ENCODE data around the gene SYCN. TPM values are rescaled to one million over a fixed set of nuclear protein-coding genes. Genes with fewer than 3 reads are reported as not detected.

The SYCN gene
- total RNA-seq, 1 donor from 2014 or later: not detected

DNA sequence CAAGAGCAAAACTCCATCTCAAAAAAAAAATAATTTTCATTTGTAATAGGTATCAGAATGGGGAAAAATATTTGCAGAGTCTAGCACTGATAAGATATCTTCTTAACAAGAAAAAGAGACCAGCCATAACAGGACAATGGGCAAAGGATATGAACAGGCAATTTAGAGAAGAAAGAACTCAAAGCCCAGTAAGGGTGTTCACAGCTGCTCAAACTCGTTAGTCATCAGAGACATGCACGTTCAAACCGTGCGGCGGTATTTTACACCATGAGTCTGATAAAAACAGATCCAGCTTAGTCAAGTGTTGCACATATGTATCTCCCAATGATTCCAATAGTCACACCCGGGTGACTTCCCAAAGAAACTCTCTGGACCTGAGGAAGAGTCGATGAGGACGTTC lies 21.0 kb downstream of the SYCN start:
- Mint-ChIP-seq H3K4me3 (no peak overlapping the region), H3K36me3 (ENCODE audit: low read depth) (peaks cover 15% of the 10 kb centered on the region), H3K27ac (no peak overlapping the region), H3K27me3 (peaks cover 2% of the 10 kb centered on the region), H3K4me1 (no peaks in the 10 kb centered on the region), H3K9me3 (no peaks in the 10 kb centered on the region)
- ChIA-PET POLR2A (no interaction called here), CTCF (no interaction called here)
- intact Hi-C loops (cut with micrococcal nuclease): no loop called here
- no peak for DNase-seq
- TF ChIP-seq, protein P1, sequence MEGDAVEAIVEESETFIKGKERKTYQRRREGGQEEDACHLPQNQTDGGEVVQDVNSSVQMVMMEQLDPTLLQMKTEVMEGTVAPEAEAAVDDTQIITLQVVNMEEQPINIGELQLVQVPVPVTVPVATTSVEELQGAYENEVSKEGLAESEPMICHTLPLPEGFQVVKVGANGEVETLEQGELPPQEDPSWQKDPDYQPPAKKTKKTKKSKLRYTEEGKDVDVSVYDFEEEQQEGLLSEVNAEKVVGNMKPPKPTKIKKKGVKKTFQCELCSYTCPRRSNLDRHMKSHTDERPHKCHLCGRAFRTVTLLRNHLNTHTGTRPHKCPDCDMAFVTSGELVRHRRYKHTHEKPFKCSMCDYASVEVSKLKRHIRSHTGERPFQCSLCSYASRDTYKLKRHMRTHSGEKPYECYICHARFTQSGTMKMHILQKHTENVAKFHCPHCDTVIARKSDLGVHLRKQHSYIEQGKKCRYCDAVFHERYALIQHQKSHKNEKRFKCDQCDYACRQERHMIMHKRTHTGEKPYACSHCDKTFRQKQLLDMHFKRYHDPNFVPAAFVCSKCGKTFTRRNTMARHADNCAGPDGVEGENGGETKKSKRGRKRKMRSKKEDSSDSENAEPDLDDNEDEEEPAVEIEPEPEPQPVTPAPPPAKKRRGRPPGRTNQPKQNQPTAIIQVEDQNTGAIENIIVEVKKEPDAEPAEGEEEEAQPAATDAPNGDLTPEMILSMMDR (IDR thresholded peaks at IDR 0.05): no peak
- ATAC-seq (ENCODE audit: low read depth): no peak

DNA sequence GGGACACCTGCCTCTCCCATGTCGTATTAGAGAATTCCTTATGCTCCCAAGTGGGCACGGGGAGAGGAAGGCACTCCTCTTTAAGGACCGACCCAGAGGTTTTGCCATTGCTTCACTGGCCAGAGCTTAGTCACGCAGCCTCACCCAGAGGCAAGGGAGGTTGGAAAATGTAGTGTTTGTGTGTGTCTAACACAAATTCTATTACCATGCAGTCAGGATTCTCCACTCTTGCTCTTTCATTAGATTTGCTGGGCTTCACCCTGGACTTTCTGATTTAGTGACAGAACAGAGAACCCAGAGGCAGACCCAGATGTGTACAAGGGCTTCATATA lies 21.9 kb downstream of the SYCN start:
- no peaks in the 10 kb centered on the region for H3K4me1 Mint-ChIP-seq
- no peaks in the 10 kb centered on the region for H3K9me3 Mint-ChIP-seq
- TF ChIP-seq, protein P1 (IDR thresholded peaks at IDR 0.05): no peak
- POLR2A ChIA-PET: no interaction called here
- intact Hi-C loops (cut with micrococcal nuclease): no loop called here
- H3K36me3 Mint-ChIP-seq (ENCODE audit: low read depth): peaks cover 22% of the 10 kb centered on the region
- H3K4me3 Mint-ChIP-seq: no peak overlapping the region
- H3K27ac Mint-ChIP-seq: no peak overlapping the region
- no peak for DNase-seq
- ATAC-seq (ENCODE audit: low read depth): no peak
- CTCF ChIA-PET: no interaction called here
- peaks cover under 1% of the 10 kb centered on the region for H3K27me3 Mint-ChIP-seq

GRCh38 chr19:39181500-39182173 lies 22.4 kb downstream of the SYCN start:
- H3K4me3 Mint-ChIP-seq: no peak overlapping the region
- H3K4me1 Mint-ChIP-seq: no peaks in the 10 kb centered on the region
- intact Hi-C loops (cut with micrococcal nuclease): no loop called here
- TF ChIP-seq, protein P1 (IDR thresholded peaks at IDR 0.05): no peak
- DNase-seq (no peak), ATAC-seq (ENCODE audit: low read depth) (no peak)
- H3K36me3 Mint-ChIP-seq (ENCODE audit: low read depth): peaks cover 27% of the 10 kb centered on the region
- no peak overlapping the region for H3K27ac Mint-ChIP-seq
- no peaks in the 10 kb centered on the region for H3K27me3 Mint-ChIP-seq
- no peaks in the 10 kb centered on the region for H3K9me3 Mint-ChIP-seq
- ChIA-PET CTCF (no interaction called here), POLR2A (no interaction called here)

DNA sequence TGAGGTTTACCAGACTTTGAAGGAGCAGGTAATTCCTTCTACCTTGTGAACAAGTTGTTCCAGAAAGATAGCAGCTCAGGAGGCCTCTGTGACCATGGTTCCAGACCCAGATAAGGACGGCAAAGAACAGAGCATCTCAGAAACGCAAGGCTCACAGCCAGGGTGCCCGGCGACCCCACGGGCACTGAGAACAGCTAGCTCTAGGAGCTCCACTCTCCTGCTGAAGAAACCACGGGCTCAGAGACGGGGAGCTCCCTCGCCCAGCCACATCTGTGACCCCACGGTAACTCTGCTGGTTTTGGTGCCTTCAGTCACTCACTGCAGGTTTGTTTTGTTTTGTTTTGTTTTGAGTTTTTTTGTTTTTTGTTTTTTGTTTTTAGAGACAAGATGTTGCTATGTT lies 23.3 kb downstream of the SYCN start:
- Mint-ChIP-seq H3K4me1 (no peaks in the 10 kb centered on the region), H3K9me3 (no peaks in the 10 kb centered on the region), H3K4me3 (no peak overlapping the region), H3K27ac (no peak overlapping the region), H3K27me3 (no peaks in the 10 kb centered on the region), H3K36me3 (ENCODE audit: low read depth) (peaks cover 33% of the 10 kb centered on the region)
- DNase-seq: no peak
- TF ChIP-seq, protein P1 (IDR thresholded peaks at IDR 0.05): no peak
- intact Hi-C loops (cut with micrococcal nuclease): no loop called here
- no peak for ATAC-seq (ENCODE audit: low read depth)
- CTCF ChIA-PET: no interaction called here
- POLR2A ChIA-PET: no interaction called here

DNA sequence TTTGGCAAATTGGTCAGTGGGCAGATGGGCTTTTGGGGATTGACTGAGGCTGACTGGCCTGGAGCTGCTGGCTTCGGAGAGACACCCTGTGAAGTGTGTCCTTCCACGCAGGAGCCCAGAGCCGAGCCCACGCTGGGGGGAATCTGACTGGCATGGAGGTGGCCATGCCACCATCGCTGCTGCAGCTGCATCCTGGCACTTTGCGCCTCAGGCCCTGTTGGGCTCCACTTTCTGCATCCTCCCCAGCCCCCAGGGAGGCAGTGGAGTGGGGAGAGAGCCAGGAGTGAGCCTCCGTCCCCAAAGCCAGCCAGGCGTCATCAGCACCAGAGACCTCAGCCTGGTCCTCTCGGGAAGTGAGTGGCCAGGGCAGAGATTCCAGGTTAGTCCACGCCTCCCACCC lies 24.3 kb downstream of the SYCN start:
- ATAC-seq (ENCODE audit: low read depth) (no peak), DNase-seq (no peak)
- intact Hi-C loops (cut with micrococcal nuclease): no loop called here
- Mint-ChIP-seq H3K27me3 (no peaks in the 10 kb centered on the region), H3K9me3 (no peaks in the 10 kb centered on the region), H3K4me1 (no peaks in the 10 kb centered on the region), H3K36me3 (ENCODE audit: low read depth) (peaks cover 35% of the 10 kb centered on the region), H3K27ac (no peak overlapping the region), H3K4me3 (no peak overlapping the region)
- ChIA-PET CTCF (interaction anchor here (0.6 kb wide), 1 partner anchor 29 kb away, joined by 3 read pairs; no protein-coding TSS in a partner anchor), POLR2A (no interaction called here)
- TF ChIP-seq, protein P1 (IDR thresholded peaks at IDR 0.05): no peak

Data from activated B cell treated with CpG ODN at 0.5 μM for 24 hours (primary cell).